Activated CD4-positive, alpha-beta T cell treated with anti-CD3 and anti-CD28 coated beads for 24 hours (primary cell): ENCODE results near the gene HLA-DRB5.
A peak's percentile ranks its signal among the peaks of the same experiment; 100 is the strongest.
"Not testable (repeated sequence)": the region's sequence is repeated elsewhere in the genome, so short reads cannot be mapped to it uniquely, and the experiment has no call there.

ENCODE experiments used
- DNase-seq, 2 donors: peaks; one replicate each; pipeline ENCODE4 v3.0.0-alpha.2; 2020; ENCODE audit warnings: low read depth in 2 of 2

Gene HLA-DRB5

GRCh38 chr6:32529697-32530430 is at the start of gene HLA-DRB5:
HLA-DRB5 (minus strand) TSS chr6:32530287; CDS start chr6:32530224, 63 bp downstream.
- peak in 1 of 2 donors; percentile 0 for DNase-seq

GRCh38 chr6:32578962-32579361 is 48.9 kb upstream of the HLA-DRB5 start:
- no peak for DNase-seq

- DNase-seq = not testable (repeated sequence)
These were observed 47.4 kb upstream of the HLA-DRB5 start for GRCh38 chr6:32577493-32577892.

GRCh38 chr6:32576250-32576649 is 46.2 kb upstream of the HLA-DRB5 start:
- no peak for DNase-seq

- DNase-seq = no peak
These were observed 40.3 kb upstream of the HLA-DRB5 start for GRCh38 chr6:32570363-32570905.

GRCh38 chr6:32568561-32568960 is 38.5 kb upstream of the HLA-DRB5 start:
- DNase-seq = no peak

GRCh38 chr6:32566957-32567356 is 36.9 kb upstream of the HLA-DRB5 start:
- DNase-seq = no peak

- no peak for DNase-seq
These were observed 35.4 kb upstream of the HLA-DRB5 start for GRCh38 chr6:32565511-32565910.

- DNase-seq = no peak
These were observed 32.9 kb upstream of the HLA-DRB5 start for GRCh38 chr6:32562940-32563339.

- DNase-seq = no peak
These were observed 29.7 kb upstream of the HLA-DRB5 start for GRCh38 chr6:32559747-32560146.

GRCh38 chr6:32558426-32559057 is 28.5 kb upstream of the HLA-DRB5 start:
- DNase-seq = no peak

GRCh38 chr6:32554116-32554965 is 24.3 kb upstream of the HLA-DRB5 start:
- DNase-seq = no peak

GRCh38 chr6:32553037-32553742 is 23.1 kb upstream of the HLA-DRB5 start:
- no peak for DNase-seq

- DNase-seq = no peak
These were observed 21.3 kb upstream of the HLA-DRB5 start for GRCh38 chr6:32551410-32551809.

GRCh38 chr6:32539839-32540238 is 9.8 kb upstream of the HLA-DRB5 start:
- DNase-seq = no peak

GRCh38 chr6:32530431-32530793 is 325 bp upstream of the HLA-DRB5 start:
- DNase-seq = not testable (repeated sequence)

GRCh38 chr6:32522302-32523047 is 7.6 kb downstream of the HLA-DRB5 start:
- no peak for DNase-seq

GRCh38 chr6:32519910-32520258 is 10.2 kb downstream of the HLA-DRB5 start:
- DNase-seq = no peak

GRCh38 chr6:32519118-32519909 is 10.8 kb downstream of the HLA-DRB5 start:
- DNase-seq = no peak
